HCT116 (cell line): Measurements from ENCODE around the gene CRBN. TPM values are rescaled to one million over a fixed set of nuclear protein-coding genes. Genes with fewer than 3 reads are reported as not detected.

Experiments
- ATAC-seq: fragments of 200-7000 bp; cut with Tn5 transposase; 2 replicates; pipeline ENCODE4 v1.9.1; 2020; ENCODE audit warnings: mild to moderate bottlenecking, moderate library complexity
- BruUV-seq: library from RNA; stranded (reverse); fragments of 400-500 nt; replicated peaks from 2 replicates; lab custom pipeline; 2021; lab: Mats Ljungman, UMichigan
- CTCF ChIA-PET: fragments of 300-600 bp; sonication (Branson Sonifier 250); formaldehyde crosslinking; loops from one replicate; lab custom pipeline; 2021; ENCODE audit warnings: antibody characterized with exemption; lab: Charles Lee
- POLR2A ChIA-PET: fragments of 300-600, 350-600 bp; sonication (Branson Sonifier 250); formaldehyde crosslinking; loops from one replicate; lab custom pipeline; 2021; ENCODE audit warnings: antibody characterized with exemption; lab: Charles Lee
- RAD21 ChIA-PET, 2 experiments: fragments of 300-600 bp; sonication (Branson Sonifier 250); formaldehyde crosslinking; loops; one replicate each; lab custom pipeline; 2023; ENCODE audit warnings: low total read pairs in 2 of 2; ENCODE audit not compliant: uncharacterized antibody in 2 of 2, unreplicated experiment in 2 of 2, low non-redundant PET in 1 of 2; lab: Charles Lee
- DNase-seq: peaks from one replicate; pipeline ENCODE4 v3.0.0-alpha.2; 2010; ENCODE audit warnings: low read depth, low spot score
- H2AFZ ChIP-seq: fragments of 200-600 bp; shearing (Covaris generic), sonication (generic); 2 replicates; pipeline ENCODE4 v1.6.1; 2017; ENCODE audit warnings: low read depth, mixed run types, mixed read lengths, antibody characterized with exemption, low read length; ENCODE audit not compliant: poor library complexity, severe bottlenecking
- H3K27ac ChIP-seq: 2 replicates; pipeline ENCODE4 v1.5.1; 2012; ENCODE audit warnings: low read depth, low read length
- H3K27me3 ChIP-seq: fragments of 200-600 bp; sonication (generic); 2 replicates; pipeline ENCODE4 v1.6.1; 2016; ENCODE audit warnings: mixed run types, low read length, mixed read lengths; ENCODE audit not compliant: insufficient read depth
- H3K36me3 ChIP-seq, 2 experiments: fragments of 200-500 bp in 1 of 2; fragments of 200-600 bp in 1 of 2; sonication (Bioruptor generic) in 1 of 2; sonication (generic) in 1 of 2; 2 replicates each; pipeline versions ENCODE4 v1.5.1 to v1.6.1; 2014 to 2016; ENCODE audit warnings: low read length in 2 of 2, inconsistent platforms in 1 of 2, mixed read lengths in 1 of 2, mixed run types in 1 of 2; ENCODE audit not compliant: insufficient read depth in 2 of 2, control insufficient read depth in 1 of 2
- H3K4me1 ChIP-seq, 2 experiments: fragments of 200-600 bp in 1 of 2; sonication (generic) in 1 of 2; 2 replicates each; pipeline versions ENCODE4 v1.5.1 to v1.6.1; 2012 to 2017; ENCODE audit warnings: low read length in 2 of 2, inconsistent platforms in 1 of 2, mild to moderate bottlenecking in 1 of 2, mixed read lengths in 1 of 2, mixed run types in 1 of 2, moderate library complexity in 1 of 2; ENCODE audit not compliant: insufficient read depth in 2 of 2, control insufficient read depth in 1 of 2
- H3K4me2 ChIP-seq: fragments of 200-600 bp; sonication (generic); 2 replicates; pipeline ENCODE4 v1.6.1; 2017; ENCODE audit warnings: mixed run types, low read length, mixed read lengths
- H3K4me3 ChIP-seq, 2 experiments: fragments of 200-600 bp in 1 of 2; sonication (generic) in 1 of 2; replicated peaks in 1 of 2; 2 replicates each; pipeline ENCODE4 v1.5.1; 2011 to 2016; ENCODE audit warnings: low read length in 2 of 2, control low read depth in 1 of 2, low read depth in 1 of 2, mild to moderate bottlenecking in 1 of 2, mixed read lengths in 1 of 2, mixed run types in 1 of 2
- H3K79me2 ChIP-seq: fragments of 200-600 bp; sonication (generic); 2 replicates; pipeline ENCODE4 v1.6.1; 2017; ENCODE audit warnings: mild to moderate bottlenecking, mixed run types, low read length, moderate library complexity, mixed read lengths; ENCODE audit not compliant: insufficient read depth
- H3K9ac ChIP-seq: fragments of 200-600 bp; sonication (generic); 2 replicates; pipeline ENCODE4 v1.6.1; 2016; ENCODE audit warnings: low read length, mixed read lengths
- H3K9me2 ChIP-seq: fragments of 200-600 bp; sonication (generic), shearing (Covaris generic); 2 replicates; pipeline ENCODE4 v1.6.1; 2017; ENCODE audit warnings: mixed run types, mild to moderate bottlenecking, moderate library complexity; ENCODE audit not compliant: insufficient read depth
- H3K9me3 ChIP-seq, 2 experiments: fragments of 200-500 bp in 1 of 2; fragments of 200-600 bp in 1 of 2; sonication (Bioruptor generic) in 1 of 2; sonication (generic) in 1 of 2; 2 replicates each; pipeline ENCODE4 v1.6.1; 2014 to 2017; ENCODE audit warnings: low read length in 2 of 2, mixed read lengths in 2 of 2, inconsistent platforms in 1 of 2, low read depth in 1 of 2, mild to moderate bottlenecking in 1 of 2, mixed run types in 1 of 2, moderate library complexity in 1 of 2; ENCODE audit not compliant: control insufficient read depth in 1 of 2, insufficient read depth in 1 of 2
- H4K20me1 ChIP-seq: fragments of 200-600 bp; sonication (generic), shearing (Covaris generic); 2 replicates; pipeline ENCODE4 v1.6.1; 2017; ENCODE audit warnings: mixed run types, mild to moderate bottlenecking, moderate library complexity; ENCODE audit not compliant: insufficient read depth
- ATF3 ChIP-seq: IDR thresholded peaks from 2 replicates; pipeline ENCODE4 v1.6.1; 2012
- CEBPB ChIP-seq: IDR thresholded peaks from 2 replicates; pipeline ENCODE4 v1.6.1; 2012; ENCODE audit warnings: low read depth
- EZH2 ChIP-seq: fragments of 200-600 bp; sonication (generic); IDR thresholded peaks from 2 replicates; pipeline ENCODE4 v1.6.1; 2017; ENCODE audit warnings: antibody characterized with exemption, mixed run types
- EZH2phosphoT487 ChIP-seq: fragments of 200-600 bp; IDR thresholded peaks from 2 replicates; pipeline ENCODE4 v1.6.1; 2018; ENCODE audit warnings: antibody characterized with exemption, borderline replicate concordance
- FOSL1 ChIP-seq: IDR thresholded peaks from 2 replicates; pipeline ENCODE4 v1.6.1; 2012; ENCODE audit warnings: low read depth
- MAX ChIP-seq: IDR thresholded peaks from 2 replicates; pipeline ENCODE4 v1.6.1; 2012
- POLR2A ChIP-seq: IDR thresholded peaks from 2 replicates; pipeline ENCODE4 v1.7.0; 2011; ENCODE audit warnings: borderline replicate concordance; ENCODE audit not compliant: insufficient read depth, insufficient read length; ENCODE audit errors: extremely low read depth
- POLR2AphosphoS5 ChIP-seq: IDR thresholded peaks from 2 replicates; pipeline ENCODE4 v1.6.1; 2011; ENCODE audit warnings: mild to moderate bottlenecking, low read depth, low read length, moderate library complexity
- RAD21 ChIP-seq: IDR thresholded peaks from 2 replicates; pipeline ENCODE4 v1.6.1; 2012; ENCODE audit warnings: low read depth, mild to moderate bottlenecking
- SIN3A ChIP-seq: IDR thresholded peaks from 2 replicates; pipeline ENCODE4 v1.6.1; 2012; ENCODE audit warnings: low read depth
- YY1 ChIP-seq: IDR thresholded peaks from 2 replicates; pipeline ENCODE4 v1.6.1; 2011; ENCODE audit warnings: low read length, low read depth, moderate library complexity, mild to moderate bottlenecking; ENCODE audit not compliant: insufficient replicate concordance; ENCODE audit errors: extremely low read depth
- ZBTB33 ChIP-seq: IDR thresholded peaks from 2 replicates; pipeline ENCODE4 v1.6.1; 2011; ENCODE audit warnings: mild to moderate bottlenecking, low read length, moderate library complexity; ENCODE audit not compliant: insufficient replicate concordance; ENCODE audit errors: extremely low read depth
- ZNF274 ChIP-seq: fragments of 200-500 bp; sonication (Bioruptor generic); IDR thresholded peaks from 2 replicates; pipeline ENCODE4 v1.6.1; 2014; ENCODE audit warnings: mild to moderate bottlenecking, low read depth, low read length, inconsistent platforms
- intact Hi-C: fragments of 100-400 bp; cut with micrococcal nuclease; formaldehyde crosslinking; loops from 2 replicates; pipeline ENCODE4 v1.10.0; 2022
- total RNA-seq: library from RNA; stranded (reverse); gene quantifications from one replicate; pipeline ENCODE4 v1.2.1, GENCODE V29; 2021; ENCODE audit not compliant: unreplicated experiment

CRBN gene
- total RNA-seq, 1 experiment from 2014 or later, result 29.1 TPM

GRCh38 chr3:3160826-3161225 lies 18.7 kb downstream of the CRBN start:
- peaks cover 7 to 11% of the 10 kb centered on the region in 2 experiments; a peak in 2 of 4 replicates for H3K36me3 ChIP-seq
- ATAC-seq, result no peak

GRCh38 chr3:3157484-3157883 lies 22.0 kb downstream of the CRBN start:
- no peaks in the 10 kb centered on the region for H3K79me2 ChIP-seq
- H3K27me3 ChIP-seq, result no peaks in the 10 kb centered on the region
- H3K27ac ChIP-seq, result no peak overlapping the region
- no peak overlapping the region for H3K4me3 ChIP-seq
- DNase-seq, result no peak
- intact Hi-C loops, result no loop called here
- ChIA-PET POLR2A (no interaction called here), CTCF (no interaction called here), RAD21 (no interaction called here)
- H3K36me3 ChIP-seq, result peaks cover 10 to 12% of the 10 kb centered on the region in 2 experiments; a peak in 3 of 4 replicates
- no peaks in the 10 kb centered on the region for H4K20me1 ChIP-seq
- H3K9ac ChIP-seq, result no peak overlapping the region
- no TSS peak for BruUV-seq
- no peak overlapping the region for H3K4me2 ChIP-seq
- no peaks in the 10 kb centered on the region for H3K9me2 ChIP-seq
- no peak for TF ChIP-seq SIN3A
- no peak for TF ChIP-seq RAD21
- no peak for TF ChIP-seq POLR2AphosphoS5
- TF ChIP-seq FOSL1, result no peak
- no peak for TF ChIP-seq YY1
- TF ChIP-seq ATF3, result no peak
- TF ChIP-seq MAX, result no peak
- no peak for TF ChIP-seq CEBPB
- no peak for TF ChIP-seq ZNF274
- TF ChIP-seq EZH2phosphoT487, result no peak
- H2AFZ ChIP-seq, result no peak overlapping the region
- no peaks in the 10 kb centered on the region for H3K4me1 ChIP-seq
- ATAC-seq, result no peak
- H3K9me3 ChIP-seq, result no peaks in the 10 kb centered on the region

More at GRCh38 chr3:3160826-3161225, 18.7 kb downstream of the CRBN start:
- Histone ChIP-seq H3K27me3 (no peaks in the 10 kb centered on the region), H3K4me3 (no peak overlapping the region), H4K20me1 (no peaks in the 10 kb centered on the region), H3K4me2 (no peak overlapping the region), H3K9me2 (no peaks in the 10 kb centered on the region)
- CTCF ChIA-PET, result no interaction called here
- no TSS peak for BruUV-seq
- POLR2A ChIA-PET, result no interaction called here
- RAD21 ChIA-PET, result no interaction called here
- TF ChIP-seq POLR2A, result no peak
- TF ChIP-seq EZH2, result no peak
- no peak for TF ChIP-seq RAD21
- no peak for TF ChIP-seq MAX
- no peak for TF ChIP-seq ZBTB33
- TF ChIP-seq, all 23 proteins: peak for 0
- intact Hi-C loops, result no loop called here
- Histone ChIP-seq H3K9ac (no peak overlapping the region), H3K9me3 (no peaks in the 10 kb centered on the region), H3K4me1 (no peaks in the 10 kb centered on the region), H2AFZ (no peak overlapping the region), H3K79me2 (no peaks in the 10 kb centered on the region), H3K27ac (no peak overlapping the region)
- no peak for DNase-seq
